A549 (cell line): ENCODE results near the gene AP1M1. TPM values are rescaled to one million over a fixed set of nuclear protein-coding genes. Genes with fewer than 3 reads are reported as not detected.

Experiments used
- ATAC-seq, 2 experiments: fragments of 200-7000 bp in 1 of 2; fragments of >200 bp in 1 of 2; cut with Nextera tagmentation in 1 of 2; cut with Tn5 transposase in 1 of 2; 3 replicates each; pipeline versions ENCODE4 v1.8.0 to v1.9.1; 2018 to 2020; ENCODE audit warnings: mild to moderate bottlenecking in 1 of 2, moderate library complexity in 1 of 2
- CTCF ChIA-PET: fragments of 300-600 bp; sonication (Branson Sonifier 250); formaldehyde crosslinking; extraction: SDS; loops from one replicate; lab custom pipeline; 2021; ENCODE audit warnings: antibody characterized with exemption, inconsistent platforms; lab: Yijun Ruan, JAX
- POLR2A ChIA-PET: fragments of 350-600 bp; formaldehyde crosslinking; extraction: SDS; loops from one replicate; lab custom pipeline; 2021; ENCODE audit warnings: antibody characterized with exemption, inconsistent platforms; lab: Yijun Ruan, JAX
- DNase-seq, 2 experiments: peaks; one replicate each; pipeline versions ENCODE4 v3.0.0 to v3.0.0-alpha.2; 2011 to 2016; ENCODE audit warnings: low read depth in 1 of 2, low spot score in 1 of 2
- FAIRE-seq: peaks from 2 replicates; lab custom pipeline; 2011; peaks lifted over from hg19 to GRCh38; lab: Jason Lieb, UNC
- H3K27ac ChIP-seq, 2 experiments: fragments of >200 bp; sonication (Bioruptor Twin); formaldehyde crosslinking; 3 replicates each; pipeline ENCODE4 v1.5.1; 2016 to 2017
- H3K4me1 ChIP-seq: fragments of >200 bp; sonication (Bioruptor Twin); formaldehyde crosslinking; 3 replicates; pipeline ENCODE4 v1.6.1; 2016
- H3K4me2 ChIP-seq: fragments of >200 bp; sonication (Bioruptor Twin); formaldehyde crosslinking; 3 replicates; pipeline ENCODE4 v1.6.1; 2016
- H3K4me3 ChIP-seq: fragments of >200 bp; sonication (Bioruptor Twin); formaldehyde crosslinking; 3 replicates; pipeline ENCODE4 v1.5.1; 2016
- H3K9me3 ChIP-seq: fragments of >200 bp; sonication (Bioruptor Twin); formaldehyde crosslinking; 3 replicates; pipeline ENCODE4 v1.6.1; 2016
- ATOH8 ChIP-seq: fragments of 250-450 bp; sonication (Bioruptor Pico); IDR thresholded peaks from 2 replicates; pipeline ENCODE4 v1.5.0; 2020; ENCODE audit warnings: low read depth, mild to moderate bottlenecking, moderate library complexity
- CHD2 ChIP-seq: fragments of 150-350 bp; IDR thresholded peaks from 2 replicates; pipeline ENCODE4 v1.6.1; 2014; ENCODE audit warnings: low read length; ENCODE audit not compliant: partially characterized antibody
- EHF ChIP-seq: fragments of 250-450 bp; sonication (Bioruptor Pico); IDR thresholded peaks from 2 replicates; pipeline ENCODE4 v1.5.0; 2020; ENCODE audit warnings: mild to moderate bottlenecking
- FOXS1 ChIP-seq: fragments of 250-450 bp; sonication (Bioruptor Pico); IDR thresholded peaks from 2 replicates; pipeline ENCODE4 v1.5.0; 2020; ENCODE audit warnings: mild to moderate bottlenecking, moderate library complexity
- GATA3 ChIP-seq: IDR thresholded peaks from 2 replicates; pipeline ENCODE4 v1.6.1; 2012; ENCODE audit warnings: borderline replicate concordance
- HMGXB4 ChIP-seq: fragments of 250-450 bp; sonication (Bioruptor Pico); IDR thresholded peaks from 2 replicates; pipeline ENCODE4 v1.5.0; 2021; ENCODE audit warnings: mild to moderate bottlenecking, moderate library complexity, borderline replicate concordance
- HOXA7 ChIP-seq: fragments of 250-450 bp; sonication (Bioruptor Pico); IDR thresholded peaks from 2 replicates; pipeline ENCODE4 v1.5.0; 2020; ENCODE audit warnings: mild to moderate bottlenecking, moderate library complexity
- HOXB13 ChIP-seq: fragments of 250-450 bp; sonication (Bioruptor Pico); IDR thresholded peaks from 2 replicates; pipeline ENCODE4 v1.5.0; 2020; ENCODE audit warnings: low read depth, mild to moderate bottlenecking, moderate library complexity
- HOXB5 ChIP-seq: fragments of 250-450 bp; sonication (Bioruptor Pico); IDR thresholded peaks from 2 replicates; pipeline ENCODE4 v1.5.0; 2020; ENCODE audit warnings: mild to moderate bottlenecking, moderate library complexity
- JUNB ChIP-seq: fragments of >200 bp; sonication (Bioruptor Twin); formaldehyde crosslinking; IDR thresholded peaks from 2 replicates; pipeline ENCODE4 v1.6.1; 2016
- KDM1A ChIP-seq: fragments of 200-600 bp; sonication (generic); IDR thresholded peaks from 2 replicates; pipeline ENCODE4 v1.6.1; 2016; ENCODE audit warnings: low read depth, mild to moderate bottlenecking
- KDM5A ChIP-seq: fragments of 200-600 bp; sonication (generic); IDR thresholded peaks from 2 replicates; pipeline ENCODE4 v1.6.1; 2016; ENCODE audit warnings: antibody characterized with exemption, mild to moderate bottlenecking
- MAFK ChIP-seq: fragments of 450-650 bp; IDR thresholded peaks from 2 replicates; pipeline ENCODE4 v1.6.1; 2014; ENCODE audit not compliant: partially characterized antibody
- MAX ChIP-seq: IDR thresholded peaks from 2 replicates; pipeline ENCODE4 v1.6.1; 2012
- MYC ChIP-seq: IDR thresholded peaks from 2 replicates; pipeline ENCODE4 v1.6.1; 2012; ENCODE audit warnings: mild to moderate bottlenecking, inconsistent platforms, low read length, improper control_type of control experiment, borderline replicate concordance
- PHF8 ChIP-seq: fragments of 200-600 bp; sonication (generic); IDR thresholded peaks from 2 replicates; pipeline ENCODE4 v1.6.1; 2016; ENCODE audit warnings: low read depth, mild to moderate bottlenecking, antibody characterized with exemption, moderate library complexity, borderline replicate concordance
- RARB ChIP-seq: fragments of 250-450 bp; sonication (Bioruptor Pico); IDR thresholded peaks from 2 replicates; pipeline ENCODE4 v1.8.0; 2021; ENCODE audit warnings: mild to moderate bottlenecking, moderate library complexity
- ZC3H11A ChIP-seq: fragments of 450-650 bp; IDR thresholded peaks from 2 replicates; pipeline ENCODE4 v1.6.1; 2014; ENCODE audit warnings: antibody characterized with exemption, mild to moderate bottlenecking
- ZFP36 ChIP-seq: fragments of 450-650 bp; IDR thresholded peaks from 2 replicates; pipeline ENCODE4 v1.6.1; 2014; ENCODE audit warnings: borderline replicate concordance; ENCODE audit not compliant: partially characterized antibody
- WGBS: methylation state at CpG from one replicate; pipeline ENCODE4 v1.1.6; 2017; ENCODE audit errors: missing lambda C conversion rate; 5-methylcytosine and 5-hydroxymethylcytosine counted together
- polyA plus RNA-seq, 4 experiments: library from polyadenylated mRNA; depleted of rRNA in 3 of 4; stranded (reverse); fragments of >200 nt; fragmentation: RNase III in 1 of 4; extraction: RNeasy Plus Mini Kit Qiagen cat#74134 plus additional on column Dnase treatment in 1 of 4; gene quantifications; 2 replicates in 3 of 4; 3 replicates in 1 of 4; pipeline ENCODE4 v1.2.3, GENCODE V29; 2011 to 2017
- TF ChIP-seq, protein P1 (sequence below): fragments of >200 bp; sonication (Bioruptor Twin); formaldehyde crosslinking; IDR thresholded peaks from 2 replicates; pipeline ENCODE4 v1.6.1; 2016
- TF ChIP-seq, protein P2 (sequence below): fragments of 450-650 bp; IDR thresholded peaks from 2 replicates; pipeline ENCODE4 v1.6.1; 2014; ENCODE audit warnings: antibody characterized with exemption
- TF ChIP-seq, protein P3 (sequence below): fragments of 150-350 bp; IDR thresholded peaks from 2 replicates; pipeline ENCODE4 v1.6.1; 2014; ENCODE audit warnings: low read depth, mild to moderate bottlenecking, low read length

AP1M1 gene
- polyA plus RNA-seq, 2 of the 4 experiments (the other 2 are of a cell fraction): 42.5 to 63.0 TPM

GRCh38 chr19:16180611-16181010 lies 17.1 kb upstream of the AP1M1 start:
- 16% methylated on average over 4 of the region's 4 CpGs for WGBS
- Histone ChIP-seq H3K4me3 (no peak overlapping the region), H3K27ac (peak overlapping the region in 1 of 2 experiments; percentile 22; a peak in 1 of 6 replicates), H3K4me2 (no peak overlapping the region)
- CTCF ChIA-PET: interaction anchor here (0.8 to 3.3 kb wide), 4 partner anchors 62 to 551 kb away, joined by 3 to 27 read pairs (median 8); no protein-coding TSS in a partner anchor
- peak in 1 of 2 experiments; percentile 63 for DNase-seq
- no peak for FAIRE-seq
- ATAC-seq: peak in 1 of 2 experiments; percentile 28; a peak in 3 of 6 replicates
- TF ChIP-seq MYC (no peak), MAFK (peak; percentile 2)
- TF ChIP-seq, all 56 proteins: peak for 1
- Histone ChIP-seq H3K4me1 (no peaks in the 10 kb centered on the region), H3K9me3 (peaks cover 6% of the 10 kb centered on the region; the same call in 2 of the 3 replicates)
- POLR2A ChIA-PET: interaction anchor here (0.8 kb wide), 1 partner anchor 344 kb away, joined by 5 read pairs; no protein-coding TSS in a partner anchor

DNA sequence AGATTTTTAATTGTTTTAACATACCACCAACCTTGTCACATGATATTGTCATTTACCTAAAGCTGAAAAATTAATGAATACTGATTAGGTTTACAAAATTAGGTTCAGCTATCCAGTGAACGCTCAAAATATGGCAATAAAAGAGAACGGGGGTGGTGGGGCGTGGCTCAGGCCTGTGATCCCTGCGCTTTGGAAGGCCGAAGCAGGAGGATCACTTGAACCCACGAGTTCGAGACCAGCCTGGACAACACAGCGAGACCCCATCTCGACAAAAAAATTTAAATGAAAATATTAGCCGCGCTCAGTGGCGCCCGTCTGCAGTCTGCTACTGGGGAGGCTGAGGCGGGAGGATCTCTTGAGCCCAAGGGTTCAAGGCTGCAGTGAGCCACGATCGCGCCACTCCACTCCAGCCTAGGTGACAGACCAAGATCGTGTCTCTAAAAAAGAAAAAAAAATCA lies 13.0 kb upstream of the AP1M1 start:
- DNase-seq: no peak
- H3K9me3 ChIP-seq: no peaks in the 10 kb centered on the region
- CTCF ChIA-PET: interaction anchor here (0.7 to 3.4 kb wide), 13 partner anchors 11 to 629 kb away, joined by 3 to 28 read pairs (median 4); partner anchors contain the start of genes RAB8A and TPM4
- peak overlapping the region; percentile 96 for H3K4me3 ChIP-seq
- POLR2A ChIA-PET: interaction anchor here (0.5 to 1.0 kb wide), 9 partner anchors 10 to 143 kb away, joined by 3 to 6 read pairs (median 3); partner anchors contain the start of genes AP1M1, CIB3 and TPM4
- ATAC-seq: no peak
- H3K4me1 ChIP-seq: 0 out of 3 replicates have a peak, but pooled peaks cover 4% of the 10 kb centered on the region
- TF ChIP-seq EHF (CRISPR knock-in tag) (no peak), ZFP36 (no peak)
- WGBS: 37% methylated on average over 18 of the region's 18 CpGs
- peak overlapping the region; percentile 68 for H3K4me2 ChIP-seq
- no peak for FAIRE-seq
- H3K27ac ChIP-seq: peak overlapping the region; percentile 75 to 95

DNA sequence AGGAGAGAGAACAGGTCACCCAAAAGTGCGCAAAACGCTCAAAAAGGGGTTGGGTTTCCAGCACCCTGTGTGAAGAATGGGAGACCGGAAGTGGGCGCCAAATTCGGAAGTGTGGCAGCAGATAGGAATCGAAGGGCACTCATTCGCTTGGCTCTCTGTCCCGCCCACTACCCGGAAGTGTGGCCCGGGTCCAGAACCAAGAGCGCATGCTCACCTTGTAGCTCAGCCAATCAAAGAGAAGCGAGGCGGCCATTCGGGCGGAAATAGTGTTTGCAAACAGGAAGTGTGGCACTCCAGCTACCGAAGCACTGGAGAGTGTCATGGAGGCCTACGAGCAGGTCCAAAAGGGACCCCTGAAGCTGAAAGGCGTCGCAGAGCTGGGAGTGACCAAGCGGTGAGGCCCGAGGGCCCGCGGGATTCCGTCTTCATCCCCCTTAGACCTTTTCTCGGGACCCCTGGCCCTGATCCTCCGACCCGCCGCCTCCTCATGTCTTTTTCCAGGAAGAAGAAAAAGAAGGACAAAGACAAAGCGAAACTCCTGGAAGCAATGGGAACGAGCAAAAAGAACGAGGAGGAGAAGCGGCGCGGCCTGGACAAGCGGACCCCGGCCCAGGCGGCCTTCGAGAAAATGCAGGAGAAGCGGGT lies 12.5 kb upstream of the AP1M1 start, which contains the start of gene FAM32A:
FAM32A (plus strand) TSS at position 288 of the 645 bp plus-strand sequence; CDS start at position 321, 33 bp downstream.
- Histone ChIP-seq H3K9me3 (no peaks in the 10 kb centered on the region), H3K27ac (peak within 1 kb of the TSS; percentile 89 to 95), H3K4me1 (0 out of 3 replicates have a peak, but pooled peaks cover 4% of the 10 kb centered on the region), H3K4me3 (peak within 1 kb of the TSS; percentile 96), H3K4me2 (peak within 1 kb of the TSS; percentile 82)
- FAIRE-seq: no peak
- under 1% methylated on average over 39 of the region's 39 CpGs for WGBS
- CTCF ChIA-PET: interaction anchor here (0.7 to 3.4 kb wide), 18 partner anchors 10 to 629 kb away, joined by 3 to 28 read pairs (median 4); partner anchors contain the start of genes RAB8A and TPM4
- POLR2A ChIA-PET: interaction anchor here (0.5 to 1.0 kb wide), 10 partner anchors 11 to 545 kb away, joined by 3 to 6 read pairs (median 3); partner anchors contain the start of genes AP1M1, CIB3, CYP4F3 and TPM4
- TF ChIP-seq, protein P1, sequence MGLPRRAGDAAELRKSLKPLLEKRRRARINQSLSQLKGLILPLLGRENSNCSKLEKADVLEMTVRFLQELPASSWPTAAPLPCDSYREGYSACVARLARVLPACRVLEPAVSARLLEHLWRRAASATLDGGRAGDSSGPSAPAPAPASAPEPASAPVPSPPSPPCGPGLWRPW: no peak
- no peak for TF ChIP-seq ZC3H11A
- no peak for TF ChIP-seq JUNB
- no peak for TF ChIP-seq MYC
- no peak for TF ChIP-seq KDM1A
- TF ChIP-seq, protein P2, sequence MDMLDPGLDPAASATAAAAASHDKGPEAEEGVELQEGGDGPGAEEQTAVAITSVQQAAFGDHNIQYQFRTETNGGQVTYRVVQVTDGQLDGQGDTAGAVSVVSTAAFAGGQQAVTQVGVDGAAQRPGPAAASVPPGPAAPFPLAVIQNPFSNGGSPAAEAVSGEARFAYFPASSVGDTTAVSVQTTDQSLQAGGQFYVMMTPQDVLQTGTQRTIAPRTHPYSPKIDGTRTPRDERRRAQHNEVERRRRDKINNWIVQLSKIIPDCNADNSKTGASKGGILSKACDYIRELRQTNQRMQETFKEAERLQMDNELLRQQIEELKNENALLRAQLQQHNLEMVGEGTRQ: no peak
- TF ChIP-seq MAX: peak; percentile 41; the same call in 1 of the 2 replicates
- no peak for TF ChIP-seq ATOH8 (CRISPR knock-in tag)
- TF ChIP-seq GATA3: peak; percentile 57; the same call in 1 of the 2 replicates
- TF ChIP-seq RARB: no peak
- TF ChIP-seq, protein P3, sequence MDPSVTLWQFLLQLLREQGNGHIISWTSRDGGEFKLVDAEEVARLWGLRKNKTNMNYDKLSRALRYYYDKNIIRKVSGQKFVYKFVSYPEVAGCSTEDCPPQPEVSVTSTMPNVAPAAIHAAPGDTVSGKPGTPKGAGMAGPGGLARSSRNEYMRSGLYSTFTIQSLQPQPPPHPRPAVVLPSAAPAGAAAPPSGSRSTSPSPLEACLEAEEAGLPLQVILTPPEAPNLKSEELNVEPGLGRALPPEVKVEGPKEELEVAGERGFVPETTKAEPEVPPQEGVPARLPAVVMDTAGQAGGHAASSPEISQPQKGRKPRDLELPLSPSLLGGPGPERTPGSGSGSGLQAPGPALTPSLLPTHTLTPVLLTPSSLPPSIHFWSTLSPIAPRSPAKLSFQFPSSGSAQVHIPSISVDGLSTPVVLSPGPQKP: peak; percentile 96
- TF ChIP-seq CHD2: no peak
- no peak for TF ChIP-seq HMGXB4
- peak; percentile 81; the same call in 1 of the 2 replicates for TF ChIP-seq PHF8
- TF ChIP-seq KDM5A: peak; percentile 87
- TF ChIP-seq FOXS1 (CRISPR knock-in tag): no peak
- no peak for TF ChIP-seq HOXB13 (CRISPR knock-in tag)
- TF ChIP-seq ZFP36: peak; percentile 83
- TF ChIP-seq MAFK: no peak
- TF ChIP-seq HOXB5 (CRISPR knock-in tag): no peak
- TF ChIP-seq HOXA7 (CRISPR knock-in tag): no peak
- peak; percentile 94 for ATAC-seq
- DNase-seq: peak; percentile 98 to 99
